Measurements from ENCODE around the gene CDC42SE2. TPM values are rescaled to one million over a fixed set of nuclear protein-coding genes. Genes with fewer than 3 reads are reported as not detected.

Gene CDC42SE2
- total RNA-seq, 1 experiment from 2014 or later: 22.5 TPM

DNA sequence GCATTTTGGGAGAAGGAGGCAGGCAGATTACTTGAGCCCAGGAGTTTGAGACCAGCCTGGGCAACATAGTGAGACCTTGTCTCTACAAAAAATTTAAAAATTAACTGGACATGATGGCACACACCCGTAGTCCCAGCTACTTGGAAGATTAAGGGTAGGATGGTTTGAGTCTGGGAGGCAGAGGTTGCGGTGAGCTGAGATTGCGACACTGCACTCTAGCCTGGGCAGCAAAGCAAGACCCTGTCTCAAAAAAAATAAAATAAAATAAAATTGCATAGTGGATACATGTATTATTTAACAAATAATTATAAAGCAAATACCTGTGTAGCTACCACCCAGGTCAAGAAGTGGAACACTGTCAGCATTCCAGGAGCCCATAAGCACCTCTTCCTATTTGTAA is 90.1 kb downstream of the CDC42SE2 start:
- TF ChIP-seq CBFB (CRISPR knock-in tag; IDR thresholded peaks at IDR 0.05; ENCODE audit: low read depth) (no peak), NFATC4 (CRISPR knock-in tag; IDR thresholded peaks at IDR 0.05) (no peak), GABPB1 (CRISPR knock-in tag; IDR thresholded peaks at IDR 0.05) (no peak), RELA (CRISPR knock-in tag; IDR thresholded peaks at IDR 0.05; ENCODE audit: borderline replicate concordance) (no peak), ZNF263 (CRISPR knock-in tag; IDR thresholded peaks at IDR 0.05; ENCODE audit: low read depth) (no peak), ZNF396 (CRISPR knock-in tag; IDR thresholded peaks at IDR 0.05; ENCODE audit: borderline replicate concordance) (no peak), NFYB (CRISPR knock-in tag; conservative IDR thresholded peaks at IDR 0.05; ENCODE audit: low read depth) (no peak), ZNF416 (CRISPR knock-in tag; IDR thresholded peaks at IDR 0.05) (no peak), SOX15 (CRISPR knock-in tag; IDR thresholded peaks at IDR 0.05) (no peak), CREB1 (CRISPR knock-in tag; IDR thresholded peaks at IDR 0.05) (no peak), JAZF1 (CRISPR knock-in tag; IDR thresholded peaks at IDR 0.05) (no peak)
- TF ChIP-seq, protein P1, sequence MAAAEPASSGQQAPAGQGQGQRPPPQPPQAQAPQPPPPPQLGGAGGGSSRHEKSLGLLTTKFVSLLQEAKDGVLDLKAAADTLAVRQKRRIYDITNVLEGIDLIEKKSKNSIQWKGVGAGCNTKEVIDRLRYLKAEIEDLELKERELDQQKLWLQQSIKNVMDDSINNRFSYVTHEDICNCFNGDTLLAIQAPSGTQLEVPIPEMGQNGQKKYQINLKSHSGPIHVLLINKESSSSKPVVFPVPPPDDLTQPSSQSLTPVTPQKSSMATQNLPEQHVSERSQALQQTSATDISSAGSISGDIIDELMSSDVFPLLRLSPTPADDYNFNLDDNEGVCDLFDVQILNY (CRISPR knock-in tag; IDR thresholded peaks at IDR 0.05): no peak
- TF ChIP-seq, protein P2, sequence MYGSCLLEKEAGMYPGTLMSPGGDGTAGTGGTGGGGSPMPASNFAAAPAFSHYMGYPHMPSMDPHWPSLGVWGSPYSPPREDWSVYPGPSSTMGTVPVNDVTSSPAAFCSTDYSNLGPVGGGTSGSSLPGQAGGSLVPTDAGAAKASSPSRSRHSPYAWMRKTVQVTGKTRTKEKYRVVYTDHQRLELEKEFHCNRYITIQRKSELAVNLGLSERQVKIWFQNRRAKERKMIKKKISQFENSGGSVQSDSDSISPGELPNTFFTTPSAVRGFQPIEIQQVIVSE (CRISPR knock-in tag; IDR thresholded peaks at IDR 0.05; ENCODE audit: borderline replicate concordance): no peak
- TF ChIP-seq, protein P3, sequence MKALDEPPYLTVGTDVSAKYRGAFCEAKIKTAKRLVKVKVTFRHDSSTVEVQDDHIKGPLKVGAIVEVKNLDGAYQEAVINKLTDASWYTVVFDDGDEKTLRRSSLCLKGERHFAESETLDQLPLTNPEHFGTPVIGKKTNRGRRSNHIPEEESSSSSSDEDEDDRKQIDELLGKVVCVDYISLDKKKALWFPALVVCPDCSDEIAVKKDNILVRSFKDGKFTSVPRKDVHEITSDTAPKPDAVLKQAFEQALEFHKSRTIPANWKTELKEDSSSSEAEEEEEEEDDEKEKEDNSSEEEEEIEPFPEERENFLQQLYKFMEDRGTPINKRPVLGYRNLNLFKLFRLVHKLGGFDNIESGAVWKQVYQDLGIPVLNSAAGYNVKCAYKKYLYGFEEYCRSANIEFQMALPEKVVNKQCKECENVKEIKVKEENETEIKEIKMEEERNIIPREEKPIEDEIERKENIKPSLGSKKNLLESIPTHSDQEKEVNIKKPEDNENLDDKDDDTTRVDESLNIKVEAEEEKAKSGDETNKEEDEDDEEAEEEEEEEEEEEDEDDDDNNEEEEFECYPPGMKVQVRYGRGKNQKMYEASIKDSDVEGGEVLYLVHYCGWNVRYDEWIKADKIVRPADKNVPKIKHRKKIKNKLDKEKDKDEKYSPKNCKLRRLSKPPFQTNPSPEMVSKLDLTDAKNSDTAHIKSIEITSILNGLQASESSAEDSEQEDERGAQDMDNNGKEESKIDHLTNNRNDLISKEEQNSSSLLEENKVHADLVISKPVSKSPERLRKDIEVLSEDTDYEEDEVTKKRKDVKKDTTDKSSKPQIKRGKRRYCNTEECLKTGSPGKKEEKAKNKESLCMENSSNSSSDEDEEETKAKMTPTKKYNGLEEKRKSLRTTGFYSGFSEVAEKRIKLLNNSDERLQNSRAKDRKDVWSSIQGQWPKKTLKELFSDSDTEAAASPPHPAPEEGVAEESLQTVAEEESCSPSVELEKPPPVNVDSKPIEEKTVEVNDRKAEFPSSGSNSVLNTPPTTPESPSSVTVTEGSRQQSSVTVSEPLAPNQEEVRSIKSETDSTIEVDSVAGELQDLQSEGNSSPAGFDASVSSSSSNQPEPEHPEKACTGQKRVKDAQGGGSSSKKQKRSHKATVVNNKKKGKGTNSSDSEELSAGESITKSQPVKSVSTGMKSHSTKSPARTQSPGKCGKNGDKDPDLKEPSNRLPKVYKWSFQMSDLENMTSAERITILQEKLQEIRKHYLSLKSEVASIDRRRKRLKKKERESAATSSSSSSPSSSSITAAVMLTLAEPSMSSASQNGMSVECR (CRISPR knock-in tag; IDR thresholded peaks at IDR 0.05; ENCODE audit: borderline replicate concordance): no peak
- TF ChIP-seq, protein P4, sequence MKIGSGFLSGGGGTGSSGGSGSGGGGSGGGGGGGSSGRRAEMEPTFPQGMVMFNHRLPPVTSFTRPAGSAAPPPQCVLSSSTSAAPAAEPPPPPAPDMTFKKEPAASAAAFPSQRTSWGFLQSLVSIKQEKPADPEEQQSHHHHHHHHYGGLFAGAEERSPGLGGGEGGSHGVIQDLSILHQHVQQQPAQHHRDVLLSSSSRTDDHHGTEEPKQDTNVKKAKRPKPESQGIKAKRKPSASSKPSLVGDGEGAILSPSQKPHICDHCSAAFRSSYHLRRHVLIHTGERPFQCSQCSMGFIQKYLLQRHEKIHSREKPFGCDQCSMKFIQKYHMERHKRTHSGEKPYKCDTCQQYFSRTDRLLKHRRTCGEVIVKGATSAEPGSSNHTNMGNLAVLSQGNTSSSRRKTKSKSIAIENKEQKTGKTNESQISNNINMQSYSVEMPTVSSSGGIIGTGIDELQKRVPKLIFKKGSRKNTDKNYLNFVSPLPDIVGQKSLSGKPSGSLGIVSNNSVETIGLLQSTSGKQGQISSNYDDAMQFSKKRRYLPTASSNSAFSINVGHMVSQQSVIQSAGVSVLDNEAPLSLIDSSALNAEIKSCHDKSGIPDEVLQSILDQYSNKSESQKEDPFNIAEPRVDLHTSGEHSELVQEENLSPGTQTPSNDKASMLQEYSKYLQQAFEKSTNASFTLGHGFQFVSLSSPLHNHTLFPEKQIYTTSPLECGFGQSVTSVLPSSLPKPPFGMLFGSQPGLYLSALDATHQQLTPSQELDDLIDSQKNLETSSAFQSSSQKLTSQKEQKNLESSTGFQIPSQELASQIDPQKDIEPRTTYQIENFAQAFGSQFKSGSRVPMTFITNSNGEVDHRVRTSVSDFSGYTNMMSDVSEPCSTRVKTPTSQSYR (CRISPR knock-in tag; IDR thresholded peaks at IDR 0.05): no peak
- TF ChIP-seq, protein P5, sequence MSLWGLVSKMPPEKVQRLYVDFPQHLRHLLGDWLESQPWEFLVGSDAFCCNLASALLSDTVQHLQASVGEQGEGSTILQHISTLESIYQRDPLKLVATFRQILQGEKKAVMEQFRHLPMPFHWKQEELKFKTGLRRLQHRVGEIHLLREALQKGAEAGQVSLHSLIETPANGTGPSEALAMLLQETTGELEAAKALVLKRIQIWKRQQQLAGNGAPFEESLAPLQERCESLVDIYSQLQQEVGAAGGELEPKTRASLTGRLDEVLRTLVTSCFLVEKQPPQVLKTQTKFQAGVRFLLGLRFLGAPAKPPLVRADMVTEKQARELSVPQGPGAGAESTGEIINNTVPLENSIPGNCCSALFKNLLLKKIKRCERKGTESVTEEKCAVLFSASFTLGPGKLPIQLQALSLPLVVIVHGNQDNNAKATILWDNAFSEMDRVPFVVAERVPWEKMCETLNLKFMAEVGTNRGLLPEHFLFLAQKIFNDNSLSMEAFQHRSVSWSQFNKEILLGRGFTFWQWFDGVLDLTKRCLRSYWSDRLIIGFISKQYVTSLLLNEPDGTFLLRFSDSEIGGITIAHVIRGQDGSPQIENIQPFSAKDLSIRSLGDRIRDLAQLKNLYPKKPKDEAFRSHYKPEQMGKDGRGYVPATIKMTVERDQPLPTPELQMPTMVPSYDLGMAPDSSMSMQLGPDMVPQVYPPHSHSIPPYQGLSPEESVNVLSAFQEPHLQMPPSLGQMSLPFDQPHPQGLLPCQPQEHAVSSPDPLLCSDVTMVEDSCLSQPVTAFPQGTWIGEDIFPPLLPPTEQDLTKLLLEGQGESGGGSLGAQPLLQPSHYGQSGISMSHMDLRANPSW (CRISPR knock-in tag; conservative IDR thresholded peaks at IDR 0.05; ENCODE audit: low read depth): no peak
- TF ChIP-seq, protein P6, sequence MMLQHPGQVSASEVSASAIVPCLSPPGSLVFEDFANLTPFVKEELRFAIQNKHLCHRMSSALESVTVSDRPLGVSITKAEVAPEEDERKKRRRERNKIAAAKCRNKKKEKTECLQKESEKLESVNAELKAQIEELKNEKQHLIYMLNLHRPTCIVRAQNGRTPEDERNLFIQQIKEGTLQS (CRISPR knock-in tag; conservative IDR thresholded peaks at IDR 0.05): no peak
- Mint-ChIP-seq H3K36me3 (no peaks in the 10 kb centered on the region), H3K4me3 (no peak overlapping the region), H3K27ac (no peak overlapping the region), H3K27me3 (ENCODE audit: low read depth) (no peaks in the 10 kb centered on the region), H3K4me1 (no peaks in the 10 kb centered on the region), H3K9me3 (no peaks in the 10 kb centered on the region)
- ChIA-PET POLR2A (no interaction called here), CTCF (no interaction called here)
- ATAC-seq: no peak
- no peak for DNase-seq (ENCODE audit: low spot score)
